Osteoblast (primary cell): ENCODE data around the gene LRMDA. TPM values are rescaled to one million over a fixed set of nuclear protein-coding genes. Genes with fewer than 3 reads are reported as not detected.

Experiments used
- DNase-seq: peaks from one replicate; pipeline ENCODE4 v3.0.0; 2011; ENCODE audit warnings: low spot score, mixed read lengths; ENCODE audit not compliant: insufficient read length; ENCODE audit errors: missing footprints
- H2AFZ ChIP-seq: 2 replicates; pipeline ENCODE4 v1.6.0; 2011; ENCODE audit warnings: mild to moderate bottlenecking, low read length
- H3K27ac ChIP-seq: 2 replicates; pipeline ENCODE4 v1.5.1; 2011; ENCODE audit warnings: mild to moderate bottlenecking, low read depth, low read length, moderate library complexity
- H3K27me3 ChIP-seq: 2 replicates; pipeline ENCODE4 v1.6.0; 2012; ENCODE audit warnings: mild to moderate bottlenecking, control low read depth, inconsistent platforms, low read length, moderate library complexity; ENCODE audit not compliant: insufficient read depth
- H3K36me3 ChIP-seq: 2 replicates; pipeline ENCODE4 v1.5.1; 2011; ENCODE audit warnings: mild to moderate bottlenecking, low read length, control low read depth, moderate library complexity; ENCODE audit not compliant: insufficient read depth
- H3K4me1 ChIP-seq: 2 replicates; pipeline ENCODE4 v1.5.1; 2011; ENCODE audit warnings: mild to moderate bottlenecking, low read length, control low read depth, moderate library complexity; ENCODE audit not compliant: insufficient read depth
- H3K4me2 ChIP-seq: 2 replicates; pipeline ENCODE4 v1.6.0; 2011; ENCODE audit warnings: mild to moderate bottlenecking, low read length; ENCODE audit not compliant: insufficient read depth
- H3K4me3 ChIP-seq: fragments of 200-600 bp; sonication (generic); 3 replicates; pipeline ENCODE4 v1.5.1; 2012; ENCODE audit warnings: mild to moderate bottlenecking, low read length, inconsistent platforms; ENCODE audit not compliant: insufficient read depth
- H3K79me2 ChIP-seq: 2 replicates; pipeline ENCODE4 v1.6.0; 2012; ENCODE audit warnings: mild to moderate bottlenecking, low read length, control low read depth, inconsistent platforms; ENCODE audit not compliant: insufficient read depth
- H3K9me3 ChIP-seq: 2 replicates; pipeline ENCODE4 v1.5.1; 2011; ENCODE audit warnings: low read depth, low read length, control low read depth
- H4K20me1 ChIP-seq: 2 replicates; pipeline ENCODE4 v1.6.0; 2012; ENCODE audit warnings: mild to moderate bottlenecking, low read length, control low read depth; ENCODE audit not compliant: insufficient read depth
- total RNA-seq: library from RNA; depleted of rRNA; stranded (reverse); fragments of >200 nt; gene quantifications from 2 replicates; pipeline ENCODE4 v1.2.3, GENCODE V29; 2012
- TF ChIP-seq, protein P1 (sequence below): IDR thresholded peaks from 2 replicates; pipeline ENCODE4 v1.5.1; 2011; ENCODE audit warnings: mild to moderate bottlenecking, low read depth, low read length, moderate library complexity; ENCODE audit errors: extremely low read depth

LRMDA gene
- total RNA-seq, 1 donor, result 18.5 TPM

DNA sequence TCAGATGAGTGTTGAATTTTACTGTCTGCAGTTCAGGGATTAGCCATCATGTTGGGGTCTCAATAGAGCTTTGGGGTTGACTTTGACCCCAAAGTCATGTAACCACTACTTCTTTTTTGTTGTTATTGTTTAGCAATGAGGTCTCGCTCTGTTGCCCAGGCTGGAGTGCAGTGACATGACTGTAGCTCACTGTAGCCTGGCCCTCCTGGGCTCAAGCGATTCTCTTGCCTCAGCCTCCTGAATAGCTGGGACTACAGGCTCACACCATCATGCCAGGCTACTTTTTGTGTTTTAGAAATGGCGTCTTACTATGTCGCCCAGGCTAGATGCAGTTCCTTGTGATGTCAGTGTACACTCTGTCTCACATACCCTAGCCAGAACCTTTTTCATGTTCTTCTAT, 598.4 kb downstream of the LRMDA start:
- Histone ChIP-seq H3K27me3 (no peaks in the 10 kb centered on the region), H4K20me1 (no peaks in the 10 kb centered on the region), H3K9me3 (no peaks in the 10 kb centered on the region), H3K4me3 (no peak overlapping the region), H3K79me2 (no peaks in the 10 kb centered on the region), H3K4me2 (no peak overlapping the region), H2AFZ (no peak overlapping the region), H3K4me1 (peaks cover 6% of the 10 kb centered on the region), H3K27ac (no peak overlapping the region), H3K36me3 (no peaks in the 10 kb centered on the region)
- DNase-seq, result no peak
- TF ChIP-seq, protein P1, sequence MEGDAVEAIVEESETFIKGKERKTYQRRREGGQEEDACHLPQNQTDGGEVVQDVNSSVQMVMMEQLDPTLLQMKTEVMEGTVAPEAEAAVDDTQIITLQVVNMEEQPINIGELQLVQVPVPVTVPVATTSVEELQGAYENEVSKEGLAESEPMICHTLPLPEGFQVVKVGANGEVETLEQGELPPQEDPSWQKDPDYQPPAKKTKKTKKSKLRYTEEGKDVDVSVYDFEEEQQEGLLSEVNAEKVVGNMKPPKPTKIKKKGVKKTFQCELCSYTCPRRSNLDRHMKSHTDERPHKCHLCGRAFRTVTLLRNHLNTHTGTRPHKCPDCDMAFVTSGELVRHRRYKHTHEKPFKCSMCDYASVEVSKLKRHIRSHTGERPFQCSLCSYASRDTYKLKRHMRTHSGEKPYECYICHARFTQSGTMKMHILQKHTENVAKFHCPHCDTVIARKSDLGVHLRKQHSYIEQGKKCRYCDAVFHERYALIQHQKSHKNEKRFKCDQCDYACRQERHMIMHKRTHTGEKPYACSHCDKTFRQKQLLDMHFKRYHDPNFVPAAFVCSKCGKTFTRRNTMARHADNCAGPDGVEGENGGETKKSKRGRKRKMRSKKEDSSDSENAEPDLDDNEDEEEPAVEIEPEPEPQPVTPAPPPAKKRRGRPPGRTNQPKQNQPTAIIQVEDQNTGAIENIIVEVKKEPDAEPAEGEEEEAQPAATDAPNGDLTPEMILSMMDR, result no peak

DNA sequence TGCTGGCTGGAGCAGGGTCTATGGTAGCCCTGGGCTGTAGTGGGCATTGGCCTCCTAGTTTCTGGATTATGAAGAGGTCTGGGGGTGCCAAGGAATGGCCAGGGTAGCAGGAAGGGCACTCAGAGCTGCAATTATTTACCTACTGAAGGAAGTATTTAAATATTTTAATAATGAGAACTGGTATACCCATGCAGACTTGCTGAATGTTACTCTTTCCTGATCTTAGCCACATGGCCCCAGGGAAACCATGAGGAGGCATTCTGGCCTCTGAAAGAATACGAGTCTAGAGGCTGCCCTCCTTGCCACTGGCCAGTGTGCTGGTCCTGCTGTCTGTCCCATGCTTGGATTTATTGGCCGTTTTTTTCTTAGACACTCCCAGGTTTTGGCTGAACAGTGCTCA, 599.7 kb downstream of the LRMDA start:
- H3K36me3 ChIP-seq, result no peaks in the 10 kb centered on the region
- H3K4me3 ChIP-seq, result no peak overlapping the region
- DNase-seq, result no peak
- peaks cover 6% of the 10 kb centered on the region for H3K4me1 ChIP-seq
- H3K9me3 ChIP-seq, result no peaks in the 10 kb centered on the region
- TF ChIP-seq, protein P1, result no peak
- H3K4me2 ChIP-seq, result no peak overlapping the region
- H3K27me3 ChIP-seq, result no peaks in the 10 kb centered on the region
- no peak overlapping the region for H3K27ac ChIP-seq
- H4K20me1 ChIP-seq, result no peaks in the 10 kb centered on the region
- no peaks in the 10 kb centered on the region for H3K79me2 ChIP-seq
- H2AFZ ChIP-seq, result no peak overlapping the region

DNA sequence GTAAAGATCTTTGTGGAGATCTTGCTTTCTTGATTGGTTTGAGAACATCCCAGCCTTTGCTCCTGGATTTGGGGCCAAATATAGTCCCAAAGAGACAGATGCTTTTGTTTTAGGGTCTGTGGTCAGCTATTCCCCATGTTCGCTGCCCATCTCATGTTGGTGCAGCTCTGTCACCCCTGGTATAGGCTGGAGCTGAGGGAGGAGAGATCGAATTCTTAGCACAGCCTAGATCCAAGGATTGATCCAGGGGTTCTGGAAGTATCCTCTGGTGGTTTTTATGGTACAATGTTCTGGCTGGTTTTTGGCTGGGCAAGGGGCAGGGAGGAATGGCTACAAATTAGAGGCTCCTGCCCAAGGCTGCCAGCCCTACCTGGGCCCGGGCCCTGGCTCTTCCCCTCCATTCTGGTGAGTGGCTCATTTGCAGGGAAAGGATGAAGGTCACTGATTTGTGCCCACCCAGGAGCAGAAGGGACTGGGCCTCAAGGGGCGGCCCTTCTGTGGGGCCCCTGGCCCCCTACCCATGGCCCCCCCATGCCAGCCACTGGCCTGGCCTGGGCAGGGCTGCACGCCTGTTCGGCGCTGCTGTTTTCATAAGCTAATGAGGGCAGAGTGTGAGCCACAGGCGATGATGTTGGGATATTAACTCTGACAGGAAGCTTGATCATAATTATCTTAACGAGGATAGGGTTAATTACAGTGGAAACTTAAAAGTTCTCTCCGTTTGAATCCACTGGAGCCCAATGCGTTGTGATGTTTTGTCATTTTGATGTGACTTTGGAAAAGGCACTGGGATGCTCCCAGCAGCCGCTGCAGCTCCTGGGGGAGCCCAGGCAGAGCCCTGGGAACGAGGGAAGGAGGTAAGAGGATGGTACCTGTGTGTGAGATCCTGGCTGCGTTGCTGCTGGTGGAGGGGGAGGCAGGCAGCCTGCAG, 600.6 kb downstream of the LRMDA start:
- H3K79me2 ChIP-seq, result no peaks in the 10 kb centered on the region
- no peaks in the 10 kb centered on the region for H3K36me3 ChIP-seq
- H2AFZ ChIP-seq, result no peak overlapping the region
- H4K20me1 ChIP-seq, result no peaks in the 10 kb centered on the region
- TF ChIP-seq, protein P1, result no peak
- peaks cover 9% of the 10 kb centered on the region for H3K4me1 ChIP-seq
- no peak overlapping the region for H3K4me2 ChIP-seq
- no peaks in the 10 kb centered on the region for H3K9me3 ChIP-seq
- no peak for DNase-seq
- H3K27ac ChIP-seq, result no peak overlapping the region
- no peaks in the 10 kb centered on the region for H3K27me3 ChIP-seq
- no peak overlapping the region for H3K4me3 ChIP-seq

DNA sequence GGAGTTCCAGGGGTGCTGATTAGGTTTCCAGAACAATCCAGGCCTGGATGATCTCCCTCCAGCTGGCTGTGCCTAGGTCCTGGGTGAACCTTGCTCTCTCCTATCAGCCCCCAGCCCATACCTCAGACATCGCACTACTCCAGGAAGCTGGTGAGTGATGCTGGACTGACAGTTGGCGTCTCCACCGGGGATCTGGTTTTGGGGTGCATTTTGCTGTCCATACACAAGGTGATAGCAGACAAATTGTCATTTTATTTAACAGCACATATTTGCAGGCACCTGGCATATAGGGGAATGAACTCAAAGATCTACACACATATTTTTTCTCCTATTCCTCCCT, 601.2 kb downstream of the LRMDA start:
- no peak overlapping the region for H3K4me3 ChIP-seq

More for the DNA sequence above, 601.2 kb downstream of the LRMDA start:
- Histone ChIP-seq H3K36me3 (no peaks in the 10 kb centered on the region), H3K79me2 (no peaks in the 10 kb centered on the region), H3K4me1 (peaks cover 9% of the 10 kb centered on the region), H3K27ac (no peak overlapping the region), H3K27me3 (no peaks in the 10 kb centered on the region), H2AFZ (no peak overlapping the region), H3K9me3 (no peaks in the 10 kb centered on the region), H3K4me2 (no peak overlapping the region), H4K20me1 (no peaks in the 10 kb centered on the region)
- no peak for DNase-seq
- TF ChIP-seq, protein P1, result no peak
